Stimulated activated naive CD4-positive, alpha-beta T cell treated with Interleukin-2 at 50 U/mL for 16 hours (primary cell): ENCODE measurements around the gene GLI2.

Experiments used
- DNase-seq: peaks from one replicate; lab custom pipeline; 2025; lab: John Stamatoyannopoulos, UW

Gene GLI2

GRCh38 chr2:120738786-120739437, 3.2 kb downstream of the GLI2 start:
- no peak for DNase-seq

GRCh38 chr2:120739438-120740090, 3.9 kb downstream of the GLI2 start:
- no peak for DNase-seq

- no peak for DNase-seq
Observed at GRCh38 chr2:120740375-120740764, 4.7 kb downstream of the GLI2 start.

DNA sequence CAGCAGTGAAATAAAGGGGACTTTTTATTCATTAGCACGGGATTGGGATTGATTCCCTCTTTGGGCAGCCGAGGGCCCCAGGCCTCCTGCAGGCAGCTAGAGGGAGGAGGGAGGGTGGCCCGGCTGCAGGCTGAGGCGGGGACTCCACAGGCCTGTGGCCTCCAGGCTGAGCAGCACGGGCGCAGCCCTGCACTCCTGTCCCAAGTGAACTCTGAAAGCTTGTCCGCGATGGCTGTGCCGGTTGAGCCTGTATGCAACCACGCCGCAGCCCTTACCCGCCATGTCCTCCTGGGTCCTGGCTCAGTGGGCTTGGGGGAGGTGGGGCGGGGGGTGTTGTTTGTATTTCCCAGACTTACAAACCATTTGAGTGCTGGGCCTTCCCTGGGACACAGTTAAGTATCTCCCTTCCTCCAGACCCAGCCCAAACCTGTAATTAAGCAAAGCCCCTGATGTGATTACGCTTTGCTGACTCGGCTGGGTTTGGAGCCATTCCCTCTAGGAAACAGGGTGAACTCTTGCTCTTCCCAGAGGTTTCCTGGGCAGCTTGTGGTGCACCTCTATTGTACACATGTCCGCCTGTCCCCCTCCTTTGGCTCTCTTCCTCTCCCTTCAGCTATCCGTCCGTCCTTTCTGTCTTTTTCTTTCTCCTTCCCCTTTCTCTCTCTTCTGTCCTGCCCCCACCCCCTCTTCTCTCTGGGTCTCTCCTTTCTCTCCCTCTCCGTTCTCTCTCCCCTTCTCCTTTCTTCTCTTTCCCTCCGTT, 5.3 kb downstream of the GLI2 start:
- DNase-seq: no peak

DNA sequence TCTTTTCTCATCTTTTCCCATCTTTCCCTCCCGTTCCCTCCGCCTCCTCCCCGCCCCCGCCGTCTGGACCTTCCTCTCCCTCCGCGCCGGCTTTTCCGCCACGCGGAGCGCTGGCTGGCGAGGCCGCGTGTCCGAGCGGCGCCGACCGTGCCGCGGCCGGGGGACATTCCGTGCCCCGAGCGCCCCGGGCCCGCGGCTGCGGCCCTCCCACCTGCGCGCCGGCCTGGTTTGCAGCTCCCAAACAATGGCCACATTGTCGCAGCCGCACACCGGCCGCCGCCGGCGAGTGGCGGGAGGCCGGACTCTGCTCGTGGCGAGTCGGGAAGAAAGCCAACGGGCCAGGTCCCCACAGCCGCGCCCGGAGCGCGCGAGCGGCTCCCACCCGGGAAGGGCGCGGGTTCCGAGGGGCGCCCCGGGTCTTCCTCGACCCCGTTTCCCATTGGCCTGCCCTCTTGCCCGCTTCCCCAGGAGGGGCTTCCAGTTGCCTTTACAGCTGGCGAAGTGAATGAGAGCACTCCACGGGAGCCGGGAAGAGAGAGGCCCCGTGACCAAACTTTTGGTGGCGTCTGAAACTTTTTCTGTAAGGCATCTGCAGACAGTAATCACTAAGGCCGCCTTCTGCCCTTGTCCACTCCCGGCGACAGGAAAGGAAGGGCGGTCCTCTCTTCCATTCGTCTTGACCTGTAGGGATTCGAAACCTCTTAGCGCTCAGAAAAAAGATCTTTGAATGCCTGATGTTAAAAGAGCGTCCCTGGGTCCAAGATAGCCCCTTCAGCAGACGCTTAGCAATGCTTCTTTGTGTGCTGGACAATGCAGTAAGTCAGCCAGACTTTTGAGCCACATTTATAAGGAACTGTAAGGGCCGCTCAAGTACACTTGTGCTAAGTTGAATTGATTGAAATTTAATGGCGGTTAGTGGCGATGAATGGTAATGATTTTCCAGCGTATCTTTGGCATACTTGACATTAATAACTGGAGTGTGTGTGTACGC, 6.2 kb downstream of the GLI2 start:
- DNase-seq: no peak

DNA sequence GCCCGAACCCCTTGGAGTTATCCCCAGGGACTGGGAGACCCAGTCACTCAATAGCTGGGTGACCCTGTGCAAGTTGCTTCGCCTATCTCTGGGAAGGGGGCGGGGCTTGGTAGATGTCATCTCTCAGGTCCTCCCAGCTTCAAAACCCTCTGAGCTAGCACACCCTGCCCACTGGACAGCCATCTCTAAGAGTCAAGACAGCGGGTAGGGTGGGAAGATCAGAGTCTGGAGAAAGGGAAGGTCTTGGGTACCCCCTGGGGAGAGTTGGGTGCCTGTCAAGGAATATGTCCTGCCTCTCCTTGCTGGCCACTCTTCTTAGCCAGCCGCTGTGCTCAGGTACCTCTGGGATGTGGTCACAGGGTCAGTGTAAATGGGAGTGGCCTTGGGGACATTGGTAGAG, 8.0 kb downstream of the GLI2 start:
- DNase-seq: no peak

- DNase-seq: no peak
Observed at GRCh38 chr2:120744817-120745216, 9.1 kb downstream of the GLI2 start.

GRCh38 chr2:120745420-120746111, 9.9 kb downstream of the GLI2 start:
- no peak for DNase-seq

DNA sequence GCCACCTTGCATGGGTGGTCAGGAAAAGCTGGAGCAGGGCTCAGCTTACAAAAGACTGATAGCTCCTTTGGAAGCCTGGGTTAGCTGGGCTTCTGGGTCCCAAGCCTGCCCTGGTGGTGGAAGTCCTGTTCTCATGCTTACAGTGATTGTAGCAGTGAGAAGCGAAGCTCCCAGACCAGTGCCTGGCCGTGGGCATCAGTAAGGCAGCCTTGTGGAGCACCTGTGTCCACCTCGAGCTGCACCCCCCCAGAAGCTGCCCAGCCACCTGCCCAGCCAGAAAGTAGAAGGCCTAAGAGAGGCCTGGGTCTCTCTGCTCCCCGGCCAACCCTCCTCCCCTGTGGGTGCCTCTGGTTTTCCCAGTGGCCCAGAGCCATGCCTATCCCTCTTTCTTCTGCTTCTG, 10.5 kb downstream of the GLI2 start:
- DNase-seq: no peak

DNA sequence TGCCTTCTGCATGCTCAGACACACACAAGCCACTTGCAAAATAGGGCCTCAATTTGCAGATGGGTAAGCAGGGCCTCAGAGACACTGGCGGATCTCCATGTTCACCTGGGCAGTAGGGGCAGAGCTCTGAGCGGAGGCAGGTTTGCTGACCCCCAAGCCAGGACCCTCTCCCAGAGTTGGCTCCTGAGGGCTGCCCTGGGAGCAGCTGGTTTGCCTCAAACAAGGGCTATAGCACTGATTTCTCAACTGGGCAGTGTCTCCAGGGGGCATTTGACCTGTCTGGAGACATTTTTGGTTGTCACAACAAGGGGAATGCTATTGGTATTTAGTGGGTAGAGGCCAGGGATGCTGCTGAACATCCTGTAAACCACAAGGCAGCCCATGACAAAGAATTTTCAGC, 11.6 kb downstream of the GLI2 start:
- no peak for DNase-seq

DNA sequence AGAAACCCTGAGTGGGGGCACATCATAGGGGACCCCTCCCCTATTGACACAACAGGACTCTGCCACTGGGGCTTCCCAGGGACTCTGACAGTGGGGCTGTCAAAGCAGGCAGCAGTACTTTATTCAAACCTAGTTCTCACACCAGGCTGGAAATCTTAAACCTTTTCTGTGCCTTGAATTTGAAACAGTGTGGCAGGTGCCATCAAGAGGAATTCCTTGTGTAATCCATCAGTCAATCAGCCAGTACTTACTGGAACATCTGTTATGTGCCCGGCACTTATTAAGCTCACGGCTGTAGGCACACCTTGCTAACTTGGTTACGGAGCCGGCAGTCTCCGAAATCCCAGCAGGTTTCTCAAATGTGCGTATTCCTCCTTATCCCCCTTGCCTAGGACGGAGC, 12.0 kb downstream of the GLI2 start:
- no peak for DNase-seq

GRCh38 chr2:120748310-120748709, 12.6 kb downstream of the GLI2 start:
- DNase-seq: no peak

DNA sequence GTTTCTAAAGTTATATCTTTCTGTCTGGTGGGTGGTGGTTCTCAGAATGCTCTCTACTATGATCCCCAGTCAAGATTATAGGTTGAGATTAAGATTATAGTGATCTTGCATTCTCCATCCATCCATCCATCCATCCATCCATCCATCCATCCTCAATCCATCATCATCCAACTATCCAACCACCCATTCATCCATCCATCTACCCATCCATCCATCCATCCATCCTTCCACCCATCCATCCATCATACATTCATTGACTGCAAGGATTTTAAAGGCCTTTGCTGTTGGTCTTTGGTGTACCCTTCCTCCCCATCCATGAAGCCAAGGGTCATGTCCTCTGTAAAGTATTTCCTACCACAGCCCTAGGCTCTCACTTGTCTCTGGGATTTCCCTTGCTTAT, 13.1 kb downstream of the GLI2 start:
- no peak for DNase-seq

GRCh38 chr2:120749506-120750431, 14.1 kb downstream of the GLI2 start:
- DNase-seq: no peak

GRCh38 chr2:120750488-120751210, 15.0 kb downstream of the GLI2 start:
- no peak for DNase-seq

DNA sequence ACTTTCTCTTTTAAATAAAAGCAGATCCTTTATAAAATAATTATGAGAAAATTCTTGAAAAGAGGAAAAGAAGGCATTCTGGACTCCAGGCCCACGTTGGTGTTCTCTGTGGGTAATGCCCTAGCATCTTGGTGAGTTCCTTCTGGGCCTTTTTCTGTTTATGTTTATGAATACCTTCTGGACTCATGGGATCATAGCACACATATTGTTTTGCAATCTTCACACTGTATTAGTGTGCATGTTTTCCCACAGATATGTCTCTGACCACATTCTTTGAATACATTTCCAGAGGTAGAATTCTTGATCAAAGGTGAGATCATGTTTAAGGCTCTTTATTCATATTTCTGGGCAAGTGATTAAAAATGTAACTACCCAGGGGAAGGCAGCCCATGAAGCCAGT, 15.9 kb downstream of the GLI2 start:
- DNase-seq: no peak

GRCh38 chr2:120754067-120754960, 18.6 kb downstream of the GLI2 start:
- DNase-seq: no peak
